Endothelial cell of umbilical vein (primary cell): ENCODE data around the gene UPK3BL1. TPM values are rescaled to one million over a fixed set of nuclear protein-coding genes. Genes with fewer than 3 reads are reported as not detected.
"Not testable (repeated sequence)": the region's sequence is repeated elsewhere in the genome, so short reads cannot be mapped to it uniquely, and the experiment has no call there.

Source experiments
- BruUV-seq: library from RNA; stranded (reverse); fragments of 400-500 nt; replicated peaks from 2 replicates; lab custom pipeline; 2021; lab: Mats Ljungman, UMichigan
- CTCF ChIA-PET: fragments of 300-600, 350-600 bp; sonication (Branson Sonifier 250); formaldehyde crosslinking; loops from one replicate; lab custom pipeline; 2021; ENCODE audit warnings: antibody characterized with exemption, inconsistent platforms; lab: Charles Lee
- POLR2A ChIA-PET: fragments of 300-600, 350-600 bp; sonication (Branson Sonifier 250); formaldehyde crosslinking; loops from one replicate; lab custom pipeline; 2021; ENCODE audit warnings: antibody characterized with exemption, inconsistent platforms; lab: Charles Lee
- DNase-seq: peaks from one replicate; pipeline ENCODE4 v3.0.0-alpha.2; 2011; ENCODE audit warnings: low read depth, low spot score
- FAIRE-seq: peaks from 2 replicates; lab custom pipeline; 2011; peaks lifted over from hg19 to GRCh38; lab: Jason Lieb, UNC
- H2AFZ ChIP-seq: 2 replicates; pipeline ENCODE4 v1.6.0; 2012; ENCODE audit warnings: low read depth, low read length, control low read depth, inconsistent platforms
- H3K27ac ChIP-seq: 2 replicates; pipeline ENCODE4 v1.5.1; 2011; ENCODE audit warnings: low read depth, mild to moderate bottlenecking, control low read depth, low read length, moderate library complexity; ENCODE audit not compliant: insufficient read depth
- H3K27me3 ChIP-seq, 2 experiments: 2 replicates each; pipeline versions ENCODE4 v1.6.0 to v1.6.1; 2011; ENCODE audit warnings: low read length in 2 of 2, mixed read lengths in 1 of 2; ENCODE audit not compliant: control insufficient read depth in 2 of 2, insufficient read depth in 2 of 2
- H3K36me3 ChIP-seq, 2 experiments: 2 replicates in 1 of 2; 3 replicates in 1 of 2; pipeline ENCODE4 v1.5.1; 2011; ENCODE audit warnings: low read length in 2 of 2, mild to moderate bottlenecking in 1 of 2, moderate library complexity in 1 of 2; ENCODE audit not compliant: control insufficient read depth in 2 of 2, insufficient read depth in 2 of 2; ENCODE audit errors: extremely low read depth in 1 of 2
- H3K4me1 ChIP-seq: 3 replicates; pipeline ENCODE4 v1.5.1; 2011; ENCODE audit warnings: mild to moderate bottlenecking, low read length; ENCODE audit not compliant: control insufficient read depth, insufficient read depth; ENCODE audit errors: extremely low read depth
- H3K4me2 ChIP-seq: 2 replicates; pipeline ENCODE4 v1.6.1; 2011; ENCODE audit warnings: low read length, control low read depth, mixed read lengths; ENCODE audit not compliant: insufficient read depth
- H3K4me3 ChIP-seq, 3 experiments: fragments of 200-600 bp in 1 of 3; sonication (generic), shearing (Covaris generic) in 1 of 3; replicated peaks in 1 of 3; 2 replicates each; pipeline ENCODE4 v1.5.1; 2011 to 2016; ENCODE audit warnings: control low read depth in 3 of 3, low read length in 3 of 3, mild to moderate bottlenecking in 2 of 3, inconsistent platforms in 1 of 3, low read depth in 1 of 3, moderate library complexity in 1 of 3; ENCODE audit not compliant: insufficient read depth in 1 of 3
- H3K79me2 ChIP-seq: 2 replicates; pipeline ENCODE4 v1.6.0; 2012; ENCODE audit warnings: low read length, inconsistent platforms; ENCODE audit not compliant: control insufficient read depth, insufficient read depth
- H3K9ac ChIP-seq: replicated peaks from 2 replicates; pipeline ENCODE3; 2011; ENCODE audit warnings: low read length, control low read depth; ENCODE audit not compliant: insufficient read depth; ENCODE audit errors: extremely low read depth
- H3K9me1 ChIP-seq: replicated peaks from 3 replicates; pipeline ENCODE4 v1.6.0; 2011; ENCODE audit warnings: mild to moderate bottlenecking, low read length; ENCODE audit not compliant: control insufficient read depth, insufficient read depth; ENCODE audit errors: extremely low read depth
- H3K9me3 ChIP-seq: replicated peaks from 2 replicates; pipeline ENCODE4 v1.5.1; 2012; ENCODE audit warnings: low read length, inconsistent platforms; ENCODE audit not compliant: control insufficient read depth, insufficient read depth
- H4K20me1 ChIP-seq: replicated peaks from 2 replicates; pipeline ENCODE3; 2011; ENCODE audit warnings: mild to moderate bottlenecking, low read length; ENCODE audit not compliant: control insufficient read depth, insufficient read depth; ENCODE audit errors: extremely low read depth
- dilution Hi-C: fragments of 300-500 bp; cut with MboI; formaldehyde crosslinking; loops from one replicate; pipeline ENCODE4 v1.15.0; 2019; ENCODE audit warnings: low sequenced_read_pairs; ENCODE audit not compliant: extremely low pct_ligation_motif_present
- intact Hi-C: fragments of 100-400 bp; cut with micrococcal nuclease; formaldehyde crosslinking; loops from one replicate; pipeline ENCODE4 v1.10.0; 2022
- polyA plus RNA-seq, 4 experiments: library from polyadenylated mRNA; depleted of rRNA in 3 of 4; stranded (reverse) in 3 of 4; unstranded in 1 of 4; fragments of >200 nt; gene quantifications; 2 replicates each; pipeline versions ENCODE4 v1.2.1 to v1.2.3, GENCODE V29; 2011 to 2012; ENCODE audit warnings: missing spikeins in 1 of 4
- total RNA-seq: library from RNA; stranded (reverse); gene quantifications from 2 replicates; pipeline ENCODE4 v1.2.3, GENCODE V29; 2021

Gene UPK3BL1
- total and polyA plus RNA-seq, 2 donors (not counting 3 experiments of a cell fraction or from before 2014, with no cell fraction given): 14.1 to 17.8 TPM

GRCh38 chr7:102664765-102665164, 22.2 kb upstream of the UPK3BL1 start:
- CTCF ChIA-PET, POLR2A ChIA-PET, intact Hi-C loops, dilution Hi-C loops, H3K4me1 ChIP-seq, H3K9me1 ChIP-seq, H3K36me3 ChIP-seq, H3K79me2 ChIP-seq, H3K9ac ChIP-seq, FAIRE-seq, H2AFZ ChIP-seq, H4K20me1 ChIP-seq, H3K4me2 ChIP-seq, BruUV-seq, H3K27ac ChIP-seq, H3K4me3 ChIP-seq, DNase-seq, H3K9me3 ChIP-seq, H3K27me3 ChIP-seq: not testable (repeated sequence)

- H3K9ac ChIP-seq, H3K4me2 ChIP-seq, intact Hi-C loops, H3K79me2 ChIP-seq, DNase-seq, H3K4me3 ChIP-seq, H3K27ac ChIP-seq, H3K36me3 ChIP-seq, H3K4me1 ChIP-seq, H3K9me3 ChIP-seq, H2AFZ ChIP-seq, FAIRE-seq, H4K20me1 ChIP-seq, CTCF ChIA-PET, BruUV-seq, H3K9me1 ChIP-seq, dilution Hi-C loops, H3K27me3 ChIP-seq, POLR2A ChIA-PET: not testable (repeated sequence)
Observed at GRCh38 chr7:102649924-102650323, 7.3 kb upstream of the UPK3BL1 start, which contains the start of gene SPDYE2B. Gene SPDYE2B (plus strand): TSS chr7:102650319. CDS start chr7:102652349, 2,030 bp downstream.

- intact Hi-C loops, H3K9ac ChIP-seq, H3K4me1 ChIP-seq, H2AFZ ChIP-seq, H3K9me3 ChIP-seq, CTCF ChIA-PET, H3K9me1 ChIP-seq, H3K4me3 ChIP-seq, H3K36me3 ChIP-seq, BruUV-seq, H3K27me3 ChIP-seq, H3K27ac ChIP-seq, dilution Hi-C loops, DNase-seq, H4K20me1 ChIP-seq, POLR2A ChIA-PET, H3K79me2 ChIP-seq, FAIRE-seq, H3K4me2 ChIP-seq: not testable (repeated sequence)
Observed at GRCh38 chr7:102647813-102648212, 5.2 kb upstream of the UPK3BL1 start.

- BruUV-seq, FAIRE-seq, H3K36me3 ChIP-seq, POLR2A ChIA-PET, dilution Hi-C loops, H3K79me2 ChIP-seq, H3K4me1 ChIP-seq, DNase-seq, H3K9me1 ChIP-seq, H3K9ac ChIP-seq, H3K4me3 ChIP-seq, H3K4me2 ChIP-seq, H2AFZ ChIP-seq, intact Hi-C loops, H3K27ac ChIP-seq, H4K20me1 ChIP-seq, CTCF ChIA-PET, H3K9me3 ChIP-seq, H3K27me3 ChIP-seq: not testable (repeated sequence)
Observed at GRCh38 chr7:102643404-102643803, 813 bp upstream of the UPK3BL1 start.
